GM19438 (cell line): ENCODE measurements around the gene CUEDC1.

Experiments
- ATAC-seq: cut with Tn5 transposase; IDR thresholded peaks from one replicate; pipeline ENCODE4 v1.9.1; 2021; ENCODE audit warnings: low read depth; ENCODE audit not compliant: unreplicated experiment

The CUEDC1 gene

DNA sequence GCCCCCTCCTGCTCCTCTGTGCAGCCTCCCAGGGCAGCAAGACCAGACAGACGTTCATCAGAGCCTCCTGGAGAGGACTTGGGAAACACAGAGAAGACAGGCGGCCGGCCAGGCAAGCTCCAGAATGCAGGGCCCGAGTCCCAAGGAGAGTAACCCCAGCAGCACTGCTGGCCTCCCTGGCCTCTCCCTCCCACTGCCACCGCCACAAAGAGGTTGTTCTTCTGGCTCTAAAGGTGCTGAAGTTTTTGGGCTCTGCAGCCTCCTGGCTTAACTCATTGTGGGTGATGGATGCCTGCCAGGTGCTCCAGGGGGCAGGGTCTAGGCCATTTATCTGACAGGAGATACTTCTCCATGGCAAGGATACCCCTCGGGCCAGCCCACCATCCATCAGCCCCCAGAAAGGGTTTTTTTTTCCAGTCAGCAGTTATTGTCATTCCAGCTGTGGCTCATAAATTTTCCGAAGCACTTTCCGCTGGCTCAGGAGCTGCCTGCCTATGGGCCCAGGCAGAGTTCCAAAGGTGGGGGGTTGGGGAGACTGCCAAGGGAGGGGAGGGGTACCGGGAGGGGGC is 73.3 kb downstream of the CUEDC1 start:
- ATAC-seq = no peak

DNA sequence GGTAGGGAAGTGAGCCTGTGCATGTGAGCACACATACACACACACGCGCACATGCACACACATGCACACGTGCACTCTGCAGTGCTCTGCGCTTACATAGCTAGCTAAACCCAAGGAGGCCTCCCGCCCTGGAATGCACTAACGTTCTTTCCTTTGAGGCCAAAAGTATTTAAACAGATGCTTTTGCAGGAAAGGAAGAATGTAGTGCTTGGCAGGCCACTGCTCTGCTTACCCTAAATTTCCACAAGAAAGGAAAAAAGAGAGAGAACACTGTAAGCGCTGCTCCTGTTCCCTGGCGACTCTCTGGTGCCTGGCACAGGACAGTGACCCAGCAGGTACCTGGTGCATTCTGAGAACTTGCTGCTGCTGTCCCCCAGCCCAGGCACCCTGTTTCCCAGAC is 74.1 kb downstream of the CUEDC1 start:
- ATAC-seq = no peak

DNA sequence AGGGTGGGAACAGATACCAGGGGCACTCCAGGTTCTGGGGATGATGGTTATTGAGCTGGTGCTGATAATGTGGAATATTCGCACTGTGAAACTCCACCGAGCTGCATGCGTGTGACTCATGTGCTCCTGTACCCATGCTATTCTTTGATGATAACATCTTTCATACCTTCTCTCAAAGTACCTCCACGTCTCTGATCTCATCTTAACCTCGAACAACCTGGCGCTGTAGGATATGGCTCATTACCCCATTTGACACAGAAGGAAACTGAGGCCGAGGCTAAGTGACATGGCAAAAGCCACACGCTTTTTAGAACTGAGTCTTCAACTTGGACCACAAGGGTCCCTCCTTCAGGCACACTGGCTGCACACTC is 75.1 kb downstream of the CUEDC1 start:
- ATAC-seq = no peak

DNA sequence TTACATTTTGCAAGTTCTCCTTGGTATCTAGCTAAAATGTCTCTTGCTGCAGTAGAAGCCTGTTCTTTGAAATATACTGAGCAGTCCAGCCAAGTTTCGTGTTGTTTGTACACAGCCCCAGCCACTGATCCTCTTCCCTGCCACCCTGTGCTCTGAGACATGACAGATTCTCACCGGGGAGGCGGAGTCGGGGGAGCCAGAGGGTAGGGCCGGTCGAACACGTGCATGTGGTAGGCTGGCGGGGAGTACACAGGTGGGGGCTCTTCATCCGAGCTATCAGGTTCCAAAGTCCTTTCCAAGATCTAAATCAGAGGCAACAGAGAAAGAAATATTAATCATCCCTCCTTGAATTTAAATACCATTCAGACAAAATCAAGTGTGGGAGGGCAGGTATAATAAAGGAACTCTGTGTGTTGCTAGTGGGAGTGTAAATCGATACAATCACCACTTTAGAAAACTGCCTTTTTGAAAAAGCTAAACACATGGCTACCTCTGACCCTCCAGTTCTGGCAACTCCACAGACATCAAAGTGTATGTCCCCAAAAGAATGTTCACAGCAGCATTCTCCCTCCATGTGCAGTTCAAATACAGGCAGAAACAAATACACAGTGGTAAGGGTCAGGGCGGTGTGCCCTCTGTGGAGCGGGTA is 75.7 kb downstream of the CUEDC1 start:
- ATAC-seq = no peak

DNA sequence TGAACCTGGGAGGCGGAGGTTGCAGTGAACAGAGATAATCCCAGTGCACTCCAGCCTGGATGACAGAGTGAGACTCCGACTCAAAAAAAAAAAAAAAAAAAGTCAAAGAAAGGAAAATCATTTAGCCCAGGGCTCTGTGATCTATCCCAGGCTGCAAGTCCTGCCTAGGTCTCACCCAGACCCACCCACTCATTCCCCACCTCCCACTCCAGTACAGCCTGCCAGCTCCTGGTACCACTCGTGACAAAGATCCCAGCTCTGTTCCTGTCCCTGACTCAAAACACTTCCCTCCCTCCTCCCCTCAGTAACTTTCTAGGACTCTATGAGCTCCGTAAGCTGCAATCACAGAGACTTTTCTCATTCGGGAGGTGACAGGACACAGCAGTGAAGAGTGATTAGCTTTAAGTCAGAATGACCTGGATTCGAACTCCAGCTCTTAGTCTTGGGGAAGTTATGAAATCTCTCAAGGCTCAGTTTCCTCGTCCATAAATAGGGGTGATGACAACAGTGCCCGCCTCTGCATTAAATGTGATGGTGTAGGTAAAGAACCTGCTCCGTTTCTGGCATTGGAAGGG is 77.3 kb downstream of the CUEDC1 start:
- ATAC-seq = no peak

DNA sequence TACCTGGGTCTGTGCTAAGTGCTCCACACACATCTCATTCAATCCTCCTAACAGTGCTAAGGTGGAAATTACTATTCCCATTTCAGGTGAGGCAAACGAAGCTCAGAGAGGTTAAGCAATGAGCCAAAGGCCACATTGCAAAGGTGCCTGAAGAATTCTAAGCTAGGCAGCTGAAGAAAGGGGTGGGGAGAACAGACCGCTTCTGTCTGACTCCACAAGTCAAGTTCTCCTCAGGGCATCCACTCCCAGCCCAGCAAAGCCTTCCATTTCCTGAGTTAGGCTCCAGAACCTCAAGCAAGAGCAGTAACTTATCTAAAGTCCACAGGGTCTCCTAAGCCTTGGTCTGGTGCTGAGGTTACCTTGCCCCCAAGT is 78.4 kb downstream of the CUEDC1 start:
- ATAC-seq = no peak

DNA sequence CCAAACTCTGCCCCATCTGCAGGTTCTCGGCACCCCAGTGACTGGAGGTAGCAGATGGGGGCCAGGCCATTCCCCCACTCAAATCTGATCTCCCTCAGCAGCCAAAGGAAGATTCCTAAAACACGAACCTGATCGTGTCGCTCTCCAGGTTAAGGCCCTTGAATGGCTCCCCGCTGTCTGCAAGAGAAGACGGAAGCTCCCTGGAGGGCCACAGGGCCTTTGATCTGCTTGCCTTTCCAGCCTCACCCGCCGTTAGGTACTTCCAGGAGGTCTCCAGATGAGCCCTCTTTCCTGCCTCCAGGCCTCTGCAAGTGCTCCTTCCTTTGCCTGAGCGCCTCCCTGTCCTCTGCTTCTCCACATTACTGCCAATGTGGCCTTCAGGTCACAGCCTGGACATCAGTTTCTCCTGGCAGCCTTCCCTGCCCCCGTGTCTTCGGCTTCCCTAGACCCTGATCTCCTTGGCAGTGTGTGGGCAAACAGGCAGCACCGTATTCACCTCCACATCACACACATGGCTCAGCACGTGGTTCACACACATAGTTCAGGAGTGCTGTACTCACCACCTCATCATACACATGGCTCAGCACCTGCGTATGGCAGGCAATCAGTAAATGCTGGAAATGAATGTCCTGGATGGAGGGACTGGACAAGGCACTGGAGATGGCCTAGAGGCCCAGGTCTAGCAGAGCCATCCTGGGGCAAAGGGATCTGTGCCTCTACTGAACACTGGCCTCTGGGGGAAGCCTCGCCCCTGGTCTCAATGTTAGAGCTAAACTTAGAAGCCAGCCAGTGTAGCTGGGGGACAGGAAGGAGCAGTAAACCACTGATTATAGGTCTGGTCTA is 79.0 kb downstream of the CUEDC1 start:
- ATAC-seq = no peak

DNA sequence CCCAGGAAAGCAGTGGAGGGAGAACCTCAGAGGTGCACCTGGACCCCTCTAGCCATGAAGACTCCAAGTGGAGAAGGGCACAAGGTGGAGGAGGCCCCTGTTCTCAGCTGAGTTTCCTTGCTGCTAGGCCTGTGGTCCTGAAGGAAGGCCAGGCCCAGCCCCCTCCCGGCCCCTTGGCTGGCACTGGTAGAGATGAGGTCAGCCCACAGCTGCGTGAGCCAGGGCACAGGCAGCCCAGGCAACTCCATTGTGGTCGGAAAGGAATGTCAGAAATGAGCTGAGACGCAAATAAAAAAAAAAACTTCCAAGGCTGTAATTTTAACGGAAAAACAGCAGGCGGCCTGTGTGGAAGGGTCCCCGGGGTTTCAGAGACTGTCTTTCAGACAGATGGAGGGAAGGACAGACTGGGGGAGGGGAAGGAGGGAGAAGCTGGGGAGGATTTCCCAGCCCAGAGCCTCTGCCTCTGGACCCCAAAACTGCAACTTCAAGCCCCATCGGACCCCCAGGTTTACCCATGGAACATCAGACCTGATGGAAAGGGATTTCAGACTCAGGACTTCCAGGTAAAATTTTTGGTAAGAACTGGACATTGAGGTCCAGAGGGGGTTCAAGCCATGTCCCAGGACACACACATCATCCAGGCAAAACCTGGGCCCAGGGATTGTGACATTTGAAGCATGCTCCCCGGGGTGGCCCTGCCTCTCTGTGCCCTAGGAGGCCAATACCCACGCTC is 79.8 kb downstream of the CUEDC1 start:
- no peak for ATAC-seq

DNA sequence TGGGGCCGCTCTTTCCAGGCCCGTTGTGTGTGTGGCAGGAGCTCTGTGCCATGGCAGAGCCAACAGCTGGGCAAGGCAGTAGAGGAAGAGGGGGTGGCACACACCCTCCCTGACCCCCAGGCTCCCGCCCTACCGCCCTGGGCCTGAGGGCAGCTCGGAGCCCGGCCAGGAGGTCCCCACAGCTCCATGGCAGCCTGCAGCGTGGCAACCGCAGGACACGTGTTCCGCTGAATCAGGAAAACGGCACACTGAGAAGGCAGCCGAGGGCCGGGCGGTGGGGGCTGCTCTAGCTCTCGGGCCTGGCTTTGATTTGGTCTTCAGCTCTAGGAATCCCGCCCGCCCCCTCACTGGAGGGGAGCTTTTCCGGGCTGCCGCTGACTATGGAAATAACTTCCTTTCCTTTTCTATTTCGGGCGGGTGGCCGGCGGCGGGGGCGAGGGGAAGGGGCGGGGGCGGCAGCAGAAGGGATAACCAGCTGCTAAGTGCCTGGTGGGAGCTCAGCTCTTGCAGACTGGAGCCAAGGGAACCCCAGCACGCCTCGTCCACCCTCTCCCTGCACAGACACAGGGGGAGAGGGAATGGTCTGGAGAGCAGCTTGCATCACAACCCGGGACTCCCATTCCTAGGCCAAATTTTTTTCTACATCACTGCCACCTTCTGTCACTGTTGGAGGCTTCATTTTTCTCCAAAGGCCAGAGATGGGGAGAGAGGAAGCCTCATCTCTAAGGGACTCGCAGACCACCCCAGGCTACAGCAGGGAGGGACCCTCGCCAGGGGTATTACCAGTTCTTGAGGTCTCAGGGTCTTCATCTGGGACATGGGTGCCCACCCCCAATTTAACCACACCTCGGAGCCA is 80.5 kb downstream of the CUEDC1 start:
- no peak for ATAC-seq

DNA sequence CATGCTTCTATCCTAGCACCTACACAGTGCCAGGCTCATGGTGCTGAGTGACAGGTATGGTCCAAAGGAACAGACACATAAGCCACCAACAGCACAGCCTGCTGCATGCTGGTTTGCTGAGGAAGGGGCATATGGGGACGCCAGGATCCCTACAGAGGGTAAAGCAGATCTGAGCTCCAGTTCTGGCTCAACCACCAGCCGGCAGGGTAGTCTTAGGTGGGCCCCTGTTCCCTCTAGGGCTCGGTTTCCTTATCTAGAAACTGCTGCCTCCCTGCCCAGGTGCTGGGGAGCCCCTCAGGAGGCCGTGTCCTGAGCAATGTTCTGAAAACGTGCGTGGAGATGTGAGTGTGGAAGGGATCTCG is 81.2 kb downstream of the CUEDC1 start:
- no peak for ATAC-seq

DNA sequence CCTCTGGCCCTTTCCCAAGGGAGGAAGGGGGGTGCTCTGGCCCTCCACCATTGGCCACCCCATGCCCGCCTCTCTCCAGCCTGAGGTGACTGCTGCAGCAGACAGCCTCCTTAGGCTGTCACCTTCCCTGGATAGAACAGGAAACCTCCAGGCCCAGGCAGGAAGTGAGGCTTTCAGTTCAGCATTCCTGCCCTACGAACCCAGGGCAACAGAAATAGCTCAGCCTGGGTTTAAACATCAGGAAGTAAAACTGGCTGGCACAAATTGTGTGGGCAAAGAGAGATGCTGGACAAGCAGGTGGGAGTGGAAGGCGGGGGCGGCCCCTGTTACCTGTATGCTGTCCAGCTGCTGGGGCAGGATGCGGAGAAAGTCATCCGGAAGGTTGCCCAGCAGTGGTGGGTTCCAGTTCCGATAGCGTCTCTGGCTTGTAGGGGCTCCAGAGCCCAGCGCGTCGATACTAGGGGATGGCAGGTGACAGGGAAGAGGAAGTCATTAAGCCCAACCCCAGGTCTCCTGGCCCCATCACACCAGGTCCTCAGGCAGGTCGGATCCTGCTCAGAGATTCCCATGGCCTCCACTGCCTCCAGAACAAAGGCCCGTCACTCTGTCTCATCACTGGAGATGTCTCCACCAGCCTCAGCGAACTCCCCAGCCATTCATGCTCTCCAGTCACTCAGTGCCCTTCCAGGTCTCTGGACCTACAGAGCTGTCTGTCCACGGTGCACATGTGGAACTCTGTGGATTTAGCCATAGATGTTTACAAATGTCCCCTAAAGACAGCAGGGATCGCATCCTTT is 81.8 kb downstream of the CUEDC1 start:
- ATAC-seq = no peak

DNA sequence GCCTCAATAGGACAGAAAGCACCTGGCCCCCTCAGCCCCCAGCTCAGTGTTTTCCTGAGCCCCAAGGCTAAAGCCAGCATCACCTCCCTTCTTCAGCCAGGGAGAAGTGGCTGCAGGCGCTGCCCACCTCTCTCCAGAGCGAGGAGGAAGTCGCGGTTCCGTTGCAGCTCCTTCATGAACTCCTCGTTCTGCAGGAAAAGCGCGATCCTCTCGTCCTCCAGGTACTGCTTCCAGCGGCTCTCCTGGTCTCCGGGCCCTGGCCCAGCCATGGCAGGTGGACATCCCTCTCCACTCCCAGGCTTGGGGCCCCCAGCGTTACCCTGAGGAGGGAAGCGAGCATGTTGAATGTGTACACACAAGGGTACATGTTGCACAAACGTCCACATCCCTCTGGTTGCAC is 82.7 kb downstream of the CUEDC1 start:
- ATAC-seq = no peak

DNA sequence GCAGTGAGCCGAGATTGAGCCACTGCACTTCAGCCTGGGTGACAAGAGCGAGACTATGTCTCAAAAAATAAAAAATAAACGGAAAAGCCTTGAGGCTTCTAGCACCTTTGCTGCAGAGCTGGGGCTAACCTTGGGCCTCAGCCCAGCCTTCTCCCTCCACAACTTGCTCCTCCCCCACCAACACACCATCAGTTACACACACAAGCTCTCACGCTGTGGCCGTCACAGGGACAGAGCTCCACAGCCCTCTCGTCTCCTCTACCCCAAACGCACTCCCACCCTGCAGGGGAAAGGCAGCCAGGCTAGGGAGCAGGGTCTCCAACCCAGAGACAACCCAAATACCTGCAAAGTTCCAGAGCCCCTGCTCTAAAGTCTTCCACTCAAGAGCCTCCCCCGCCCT is 83.3 kb downstream of the CUEDC1 start:
- no peak for ATAC-seq

DNA sequence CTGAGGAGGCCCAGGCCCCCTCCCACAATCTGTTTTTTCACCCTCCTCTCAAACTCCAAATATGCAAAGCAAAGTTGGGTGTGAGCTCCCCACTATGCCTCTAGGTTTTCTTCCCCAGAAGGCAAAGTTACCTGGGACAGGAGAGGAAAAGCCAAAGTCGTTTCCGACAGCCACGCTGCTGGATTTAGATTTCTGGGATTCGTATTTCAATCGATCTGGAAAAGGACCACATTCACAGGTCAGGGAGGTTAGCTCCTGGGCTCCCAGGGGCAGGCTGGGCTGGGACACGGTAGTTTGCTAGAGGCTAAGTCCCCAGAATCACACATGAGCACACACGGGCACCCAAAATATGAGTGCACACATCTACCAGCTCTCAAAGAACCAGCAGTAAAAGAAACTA is 84.1 kb downstream of the CUEDC1 start:
- ATAC-seq = no peak

DNA sequence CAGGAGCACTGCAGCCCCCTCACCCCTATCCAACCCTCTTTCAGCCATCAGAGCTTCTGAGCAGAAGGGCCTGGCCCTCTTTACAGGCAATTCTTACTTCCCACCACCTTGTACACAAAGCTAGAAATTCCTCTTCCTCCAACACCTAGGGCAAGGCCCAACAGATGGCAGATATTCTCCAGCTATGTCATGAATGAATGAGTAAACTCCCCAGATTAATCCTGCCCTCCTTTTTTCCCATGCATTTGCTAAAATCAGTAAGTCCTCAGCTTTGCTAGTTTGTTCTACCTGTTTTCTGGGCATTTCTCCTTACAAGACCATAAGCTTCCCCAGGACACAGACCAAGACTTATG is 85.0 kb downstream of the CUEDC1 start:
- ATAC-seq = no peak

DNA sequence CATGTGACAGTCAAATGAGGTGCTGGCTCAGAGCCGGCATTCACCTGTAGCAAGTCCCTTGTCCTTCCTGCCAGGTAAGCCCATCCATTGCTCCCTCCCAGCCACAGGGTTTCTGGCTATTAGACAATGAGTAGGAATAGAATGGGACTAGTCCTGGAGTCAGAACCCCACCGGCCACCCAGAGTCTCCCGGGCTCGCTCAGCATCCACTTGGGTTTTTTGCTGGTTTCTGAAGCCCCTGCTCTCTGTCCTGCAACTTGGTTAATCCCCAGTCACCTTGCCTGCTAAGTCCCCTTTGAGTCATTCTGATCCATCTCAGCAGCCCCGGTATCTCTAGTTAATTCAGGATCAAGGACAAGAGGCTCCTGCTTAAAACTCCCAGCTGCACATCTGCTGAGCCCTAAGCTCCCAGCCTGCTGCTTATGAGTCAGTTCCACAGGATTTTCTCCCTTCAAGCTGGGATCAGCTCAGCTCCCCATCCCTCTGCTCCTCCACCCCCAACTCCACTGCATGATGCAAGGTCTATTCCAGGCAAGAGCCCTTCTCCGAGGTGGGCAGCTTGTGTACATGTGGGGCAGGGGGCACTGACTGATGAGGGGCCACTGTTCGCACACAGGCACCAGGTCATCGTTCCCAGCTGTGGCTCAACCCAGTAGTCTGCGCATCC is 85.5 kb downstream of the CUEDC1 start:
- ATAC-seq = no peak

DNA sequence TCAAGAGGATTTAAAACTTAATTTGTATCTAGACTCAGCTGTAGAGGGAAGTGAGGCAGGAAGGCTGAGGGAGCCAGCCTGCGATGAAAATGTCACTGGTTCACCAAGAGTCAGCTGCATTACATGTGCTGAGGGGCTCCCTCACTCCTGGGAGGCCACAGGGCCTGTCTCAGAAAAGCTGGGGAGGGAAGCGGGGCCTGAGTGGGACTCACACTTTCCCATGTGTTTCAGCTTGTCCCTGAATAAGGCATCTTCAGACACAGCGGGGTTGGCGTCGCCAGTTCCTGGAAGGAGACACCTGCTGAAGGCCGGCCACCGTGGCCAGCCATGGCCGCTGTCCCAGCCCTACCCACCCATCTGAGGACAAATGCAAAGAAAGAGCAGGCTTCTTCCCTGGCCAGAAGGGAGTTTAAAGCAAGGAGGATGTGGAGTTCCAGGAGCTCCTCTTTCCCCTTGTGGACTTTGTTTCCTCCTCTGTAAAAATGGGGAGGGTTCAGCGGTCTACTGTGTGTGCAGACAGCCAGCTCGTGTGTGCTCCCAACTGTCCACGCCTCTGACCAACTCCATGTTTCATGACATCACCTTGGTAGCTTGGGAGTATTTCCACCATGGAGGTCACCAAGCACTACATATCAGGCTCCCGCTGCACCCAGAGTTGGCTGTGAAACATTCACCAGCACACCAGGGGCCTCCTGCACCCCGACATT is 86.1 kb downstream of the CUEDC1 start:
- ATAC-seq = no peak
